Measurements from ENCODE around the gene CARD18. TPM values are rescaled to one million over a fixed set of nuclear protein-coding genes. Genes with fewer than 3 reads are reported as not detected.

CARD18 gene
- total RNA-seq, 1 experiment from 2014 or later, result not detected

DNA sequence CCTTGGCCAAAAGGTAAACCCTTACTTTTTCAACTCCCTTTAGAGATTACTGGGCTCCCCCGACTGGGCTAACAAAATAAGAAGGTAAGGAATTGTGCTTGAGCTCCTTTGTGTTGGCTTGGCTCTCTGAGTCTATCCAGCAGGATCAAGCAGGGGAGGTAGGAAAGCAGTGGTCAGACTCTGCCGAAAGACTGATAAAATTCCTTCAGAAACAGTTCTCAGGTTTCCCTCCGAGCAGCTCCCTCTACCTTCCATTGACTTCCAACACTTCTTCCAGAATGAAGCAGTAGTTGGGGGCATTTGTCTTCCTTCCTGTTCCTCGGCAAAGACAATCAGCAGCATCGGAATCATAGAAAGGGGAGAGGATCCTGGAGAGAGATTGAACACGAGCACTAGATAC lies 16.1 kb upstream of the CARD18 start:
- H3K27ac Mint-ChIP-seq, result no peak overlapping the region; the same call in 1 of the 2 replicates
- CTCF ChIA-PET, result no interaction called here

DNA sequence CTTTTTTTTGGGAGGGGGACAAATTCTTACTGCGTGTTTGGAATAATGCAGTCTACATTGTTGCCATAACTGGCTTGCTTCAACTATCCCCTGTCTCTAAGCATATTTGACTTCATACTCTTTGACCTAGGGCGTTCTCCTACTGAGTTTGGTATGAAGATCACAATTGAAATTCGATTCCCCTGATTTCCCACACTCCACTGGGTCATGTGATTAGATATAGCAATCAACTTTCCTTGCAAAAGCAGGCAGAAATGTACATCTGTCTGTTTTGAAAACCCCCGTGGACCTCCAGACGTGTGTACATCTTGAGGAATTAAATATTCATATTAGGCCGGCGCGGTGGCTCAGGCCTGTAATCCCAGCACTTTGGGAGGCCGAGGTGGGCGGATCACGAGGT lies 13.8 kb upstream of the CARD18 start:
- CTCF ChIA-PET, result no interaction called here
- Mint-ChIP-seq H3K27ac (no peak overlapping the region), H3K4me3 (no peak overlapping the region), H3K9me3 (peaks cover 13% of the 10 kb centered on the region), H3K27me3 (ENCODE audit: low read depth) (no peaks in the 10 kb centered on the region), H3K36me3 (no peaks in the 10 kb centered on the region), H3K4me1 (peaks cover 14% of the 10 kb centered on the region)
- POLR2A ChIA-PET, result no interaction called here
- no peak for DNase-seq (ENCODE audit: low spot score)
- ATAC-seq, result 0 out of 2 replicates have a peak, but pooled peaks have one; percentile 24
- no peak for TF ChIP-seq ZNF671 (CRISPR knock-in tag; IDR thresholded peaks at IDR 0.05)
- TF ChIP-seq USF2 (CRISPR knock-in tag; IDR thresholded peaks at IDR 0.05), result peak; percentile 51
- no peak for TF ChIP-seq SOX15 (CRISPR knock-in tag; IDR thresholded peaks at IDR 0.05)

More for the DNA sequence above, 16.1 kb upstream of the CARD18 start:
- POLR2A ChIA-PET, result no interaction called here
- no peak for TF ChIP-seq NFYB (CRISPR knock-in tag; conservative IDR thresholded peaks at IDR 0.05; ENCODE audit: low read depth)
- peak; percentile 73 for ATAC-seq
- peaks cover 13% of the 10 kb centered on the region for H3K9me3 Mint-ChIP-seq
- H3K4me1 Mint-ChIP-seq, result peaks cover 14% of the 10 kb centered on the region
- no peak overlapping the region for H3K4me3 Mint-ChIP-seq
- H3K36me3 Mint-ChIP-seq, result no peaks in the 10 kb centered on the region
- no peaks in the 10 kb centered on the region for H3K27me3 Mint-ChIP-seq (ENCODE audit: low read depth)
- no peak for DNase-seq (ENCODE audit: low spot score)

DNA sequence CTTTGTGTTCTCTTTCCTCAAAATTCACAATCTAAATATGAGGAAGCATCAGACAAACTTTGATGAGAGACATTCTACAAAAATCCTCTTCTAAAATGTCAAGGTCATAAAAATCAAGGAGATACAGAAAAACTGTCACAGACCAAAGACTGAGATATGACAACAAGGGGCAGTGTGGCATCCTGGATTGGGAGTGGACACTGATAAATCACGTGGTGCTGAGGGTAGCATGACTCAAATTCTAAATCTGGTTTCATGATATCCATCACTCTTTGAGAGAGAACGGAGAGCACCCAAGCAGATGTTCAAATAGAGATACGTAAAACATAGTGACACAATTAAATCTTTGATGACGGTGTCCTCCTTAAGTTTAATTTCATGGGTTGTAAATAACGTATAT lies 13.0 kb upstream of the CARD18 start:
- H3K36me3 Mint-ChIP-seq, result no peaks in the 10 kb centered on the region
- CTCF ChIA-PET, result no interaction called here
- H3K27ac Mint-ChIP-seq, result no peak overlapping the region
- DNase-seq (ENCODE audit: low spot score) (no peak), ATAC-seq (no peak)
- H3K27me3 Mint-ChIP-seq (ENCODE audit: low read depth), result no peaks in the 10 kb centered on the region
- no peak overlapping the region for H3K4me3 Mint-ChIP-seq
- peaks cover 13% of the 10 kb centered on the region for H3K9me3 Mint-ChIP-seq
- peaks cover 14% of the 10 kb centered on the region for H3K4me1 Mint-ChIP-seq
- TF ChIP-seq ZNF121 (CRISPR knock-in tag; IDR thresholded peaks at IDR 0.05) (no peak), SOX15 (CRISPR knock-in tag; IDR thresholded peaks at IDR 0.05) (no peak), ZNF671 (CRISPR knock-in tag; IDR thresholded peaks at IDR 0.05) (no peak), TCF7 (CRISPR knock-in tag; IDR thresholded peaks at IDR 0.05; ENCODE audit: low read depth) (no peak), ZNF263 (CRISPR knock-in tag; IDR thresholded peaks at IDR 0.05; ENCODE audit: low read depth) (no peak), GRHL2 (CRISPR knock-in tag; IDR thresholded peaks at IDR 0.05; ENCODE audit: insufficient replicate concordance, severe bottlenecking) (no peak), SP1 (CRISPR knock-in tag; conservative IDR thresholded peaks at IDR 0.05) (no peak), E2F4 (CRISPR knock-in tag; IDR thresholded peaks at IDR 0.05; ENCODE audit: borderline replicate concordance, low read depth) (no peak), SMAD4 (CRISPR knock-in tag; IDR thresholded peaks at IDR 0.05) (no peak)
- TF ChIP-seq, protein P1, sequence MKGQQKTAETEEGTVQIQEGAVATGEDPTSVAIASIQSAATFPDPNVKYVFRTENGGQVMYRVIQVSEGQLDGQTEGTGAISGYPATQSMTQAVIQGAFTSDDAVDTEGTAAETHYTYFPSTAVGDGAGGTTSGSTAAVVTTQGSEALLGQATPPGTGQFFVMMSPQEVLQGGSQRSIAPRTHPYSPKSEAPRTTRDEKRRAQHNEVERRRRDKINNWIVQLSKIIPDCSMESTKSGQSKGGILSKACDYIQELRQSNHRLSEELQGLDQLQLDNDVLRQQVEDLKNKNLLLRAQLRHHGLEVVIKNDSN (CRISPR knock-in tag; IDR thresholded peaks at IDR 0.05), result no peak
- TF ChIP-seq, protein P2, sequence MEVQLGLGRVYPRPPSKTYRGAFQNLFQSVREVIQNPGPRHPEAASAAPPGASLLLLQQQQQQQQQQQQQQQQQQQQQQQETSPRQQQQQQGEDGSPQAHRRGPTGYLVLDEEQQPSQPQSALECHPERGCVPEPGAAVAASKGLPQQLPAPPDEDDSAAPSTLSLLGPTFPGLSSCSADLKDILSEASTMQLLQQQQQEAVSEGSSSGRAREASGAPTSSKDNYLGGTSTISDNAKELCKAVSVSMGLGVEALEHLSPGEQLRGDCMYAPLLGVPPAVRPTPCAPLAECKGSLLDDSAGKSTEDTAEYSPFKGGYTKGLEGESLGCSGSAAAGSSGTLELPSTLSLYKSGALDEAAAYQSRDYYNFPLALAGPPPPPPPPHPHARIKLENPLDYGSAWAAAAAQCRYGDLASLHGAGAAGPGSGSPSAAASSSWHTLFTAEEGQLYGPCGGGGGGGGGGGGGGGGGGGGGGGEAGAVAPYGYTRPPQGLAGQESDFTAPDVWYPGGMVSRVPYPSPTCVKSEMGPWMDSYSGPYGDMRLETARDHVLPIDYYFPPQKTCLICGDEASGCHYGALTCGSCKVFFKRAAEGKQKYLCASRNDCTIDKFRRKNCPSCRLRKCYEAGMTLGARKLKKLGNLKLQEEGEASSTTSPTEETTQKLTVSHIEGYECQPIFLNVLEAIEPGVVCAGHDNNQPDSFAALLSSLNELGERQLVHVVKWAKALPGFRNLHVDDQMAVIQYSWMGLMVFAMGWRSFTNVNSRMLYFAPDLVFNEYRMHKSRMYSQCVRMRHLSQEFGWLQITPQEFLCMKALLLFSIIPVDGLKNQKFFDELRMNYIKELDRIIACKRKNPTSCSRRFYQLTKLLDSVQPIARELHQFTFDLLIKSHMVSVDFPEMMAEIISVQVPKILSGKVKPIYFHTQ (CRISPR knock-in tag; IDR thresholded peaks at IDR 0.05), result no peak
- POLR2A ChIA-PET, result no interaction called here

GRCh38 chr11:105152021-105152512 lies 12.5 kb upstream of the CARD18 start:
- CTCF ChIA-PET, result no interaction called here
- Mint-ChIP-seq H3K27ac (no peak overlapping the region), H3K4me3 (no peak overlapping the region), H3K4me1 (peaks cover 14% of the 10 kb centered on the region), H3K27me3 (ENCODE audit: low read depth) (no peaks in the 10 kb centered on the region), H3K36me3 (no peaks in the 10 kb centered on the region), H3K9me3 (peaks cover 10% of the 10 kb centered on the region)
- DNase-seq (ENCODE audit: low spot score), result no peak
- TF ChIP-seq EMX1 (CRISPR knock-in tag; IDR thresholded peaks at IDR 0.05) (no peak), PRDM15 (CRISPR knock-in tag; IDR thresholded peaks at IDR 0.05) (no peak), IRF2 (CRISPR knock-in tag; IDR thresholded peaks at IDR 0.05; ENCODE audit: borderline replicate concordance, low read depth) (no peak)
- ATAC-seq, result no peak
- POLR2A ChIA-PET, result no interaction called here

Measured in WTC11 (cell line).